ENCODE measurements around the gene DNAI4. TPM values are rescaled to one million over a fixed set of nuclear protein-coding genes. Genes with fewer than 3 reads are reported as not detected.
"Not testable (repeated sequence)": the region's sequence is repeated elsewhere in the genome, so short reads cannot be mapped to it uniquely, and the experiment has no call there.

Gene DNAI4
- total RNA-seq, 2 donors from 2014 or later, result 1.7 to 3.0 TPM

- Mint-ChIP-seq H3K9me3 (peaks cover under 1 to 2% of the 10 kb centered on the region in 2 donors), H3K36me3 (no peaks in the 10 kb centered on the region), H3K27ac (no peak overlapping the region)
- ATAC-seq (no peak), DNase-seq (ENCODE audit: low spot score in 2 of 2) (no peak)
Measured at GRCh38 chr1:66873111-66873510, 51.5 kb downstream of the DNAI4 start.

GRCh38 chr1:66872024-66872423 is 52.6 kb downstream of the DNAI4 start:
- not testable (repeated sequence) for H3K27ac Mint-ChIP-seq; DNase-seq (ENCODE audit: low spot score in 2 of 2); H3K9me3 Mint-ChIP-seq; ATAC-seq; H3K36me3 Mint-ChIP-seq

GRCh38 chr1:66867501-66867900 is 57.2 kb downstream of the DNAI4 start:
- no peaks in the 10 kb centered on the region for H3K9me3 Mint-ChIP-seq
- DNase-seq (ENCODE audit: low spot score in 2 of 2) (no peak), ATAC-seq (no peak)
- no peak overlapping the region for H3K27ac Mint-ChIP-seq
- H3K36me3 Mint-ChIP-seq, result no peaks in the 10 kb centered on the region

DNA sequence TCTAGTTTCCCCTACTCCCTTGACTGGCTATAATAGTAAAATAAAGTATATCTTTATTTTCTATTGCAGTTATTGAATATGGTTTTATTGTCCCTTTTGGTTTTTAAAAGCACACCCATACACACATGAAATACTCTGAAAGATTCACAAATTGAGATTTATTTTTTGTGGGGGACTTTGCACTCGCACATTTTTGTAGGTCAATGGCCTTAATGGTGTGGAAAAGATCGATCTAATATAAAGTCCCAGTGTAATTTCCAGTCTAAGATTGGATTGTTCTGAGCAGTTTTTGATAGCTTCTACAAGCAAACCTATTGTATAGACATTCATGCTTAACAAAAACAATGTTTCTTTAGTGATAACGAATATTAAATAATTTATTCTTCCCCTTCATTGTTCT is 64.1 kb downstream of the DNAI4 start:
- DNase-seq (ENCODE audit: low spot score in 2 of 2) (no peak), ATAC-seq (no peak)
- Mint-ChIP-seq H3K27ac (no peak overlapping the region), H3K36me3 (no peaks in the 10 kb centered on the region), H3K9me3 (no peaks in the 10 kb centered on the region)

DNA sequence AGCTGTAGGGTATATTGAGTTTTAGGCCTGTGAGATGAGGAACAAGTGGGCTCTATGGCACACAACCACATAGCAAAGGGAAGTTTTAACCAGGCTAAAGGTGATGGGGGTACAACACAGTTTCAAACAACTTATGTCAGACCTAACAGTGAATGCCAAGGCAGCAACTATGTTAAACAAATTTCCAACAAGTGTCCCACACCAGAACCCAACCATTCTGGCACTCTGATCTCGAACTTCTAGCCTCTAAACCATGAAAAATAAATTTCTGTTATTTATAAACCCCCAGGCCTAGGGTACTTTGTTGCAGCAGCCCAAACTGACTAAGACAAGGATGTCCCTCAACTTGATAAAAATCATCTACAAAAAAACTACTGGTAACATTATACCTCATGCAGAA is 71.3 kb downstream of the DNAI4 start:
- Mint-ChIP-seq H3K27ac (no peak overlapping the region), H3K36me3 (peaks cover 6% of the 10 kb centered on the region in 2 donors), H3K9me3 (peaks cover 11 to 13% of the 10 kb centered on the region in 2 donors)
- ATAC-seq, result no peak
- no peak for DNase-seq (ENCODE audit: low spot score in 2 of 2)

DNA sequence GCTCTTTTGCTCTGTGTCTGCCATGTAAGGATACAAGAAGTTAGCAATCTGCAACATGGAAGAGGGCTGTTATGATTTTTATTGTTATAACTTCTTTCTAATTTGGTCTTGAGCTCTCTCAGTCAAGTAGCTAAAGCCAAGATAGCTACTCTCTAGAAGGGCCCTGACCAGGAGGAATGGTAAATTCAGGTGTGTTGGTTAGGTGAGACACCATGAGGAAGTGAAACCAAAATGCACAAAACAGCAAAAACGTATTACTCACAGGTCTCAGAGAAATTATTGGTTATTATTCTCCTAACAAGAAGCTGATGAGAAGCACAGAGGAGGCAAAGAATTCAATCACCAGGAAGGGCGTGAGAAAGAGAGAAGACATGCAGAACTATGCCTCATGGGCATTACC is 71.8 kb downstream of the DNAI4 start:
- Mint-ChIP-seq H3K9me3 (peaks cover 11 to 13% of the 10 kb centered on the region in 2 donors), H3K27ac (no peak overlapping the region), H3K36me3 (peaks cover 6% of the 10 kb centered on the region in 2 donors)
- ATAC-seq (no peak), DNase-seq (ENCODE audit: low spot score in 2 of 2) (no peak)

DNA sequence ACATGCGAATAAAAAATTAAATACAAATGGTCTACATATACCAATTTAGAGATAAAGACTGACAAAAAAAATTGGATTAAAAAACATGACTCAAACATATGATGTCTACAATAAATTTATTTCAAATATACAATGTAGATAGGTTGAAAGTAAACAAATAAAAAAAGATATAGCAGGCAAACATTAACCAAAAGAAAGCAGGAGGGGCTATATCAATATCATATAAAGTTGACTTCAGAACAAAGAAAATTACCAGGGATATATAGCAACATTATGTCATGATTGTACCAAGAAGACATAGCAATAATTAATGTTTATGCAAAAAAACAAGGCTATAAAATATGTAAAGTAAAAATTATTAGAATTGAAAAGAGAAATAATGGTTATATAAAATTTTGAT is 73.7 kb downstream of the DNAI4 start:
- Mint-ChIP-seq H3K9me3 (peaks cover 11 to 13% of the 10 kb centered on the region in 2 donors), H3K36me3 (peaks cover 6% of the 10 kb centered on the region in 2 donors), H3K27ac (no peak overlapping the region)
- DNase-seq (ENCODE audit: low spot score in 2 of 2) (no peak), ATAC-seq (no peak)

- DNase-seq (ENCODE audit: low spot score in 2 of 2) (no peak), ATAC-seq (no peak)
- H3K36me3 Mint-ChIP-seq, result peaks cover 6% of the 10 kb centered on the region in 2 donors
- H3K9me3 Mint-ChIP-seq, result peaks cover 11 to 13% of the 10 kb centered on the region in 2 donors
- no peak overlapping the region for H3K27ac Mint-ChIP-seq
Measured at GRCh38 chr1:66848193-66848592, 76.5 kb downstream of the DNAI4 start.

DNA sequence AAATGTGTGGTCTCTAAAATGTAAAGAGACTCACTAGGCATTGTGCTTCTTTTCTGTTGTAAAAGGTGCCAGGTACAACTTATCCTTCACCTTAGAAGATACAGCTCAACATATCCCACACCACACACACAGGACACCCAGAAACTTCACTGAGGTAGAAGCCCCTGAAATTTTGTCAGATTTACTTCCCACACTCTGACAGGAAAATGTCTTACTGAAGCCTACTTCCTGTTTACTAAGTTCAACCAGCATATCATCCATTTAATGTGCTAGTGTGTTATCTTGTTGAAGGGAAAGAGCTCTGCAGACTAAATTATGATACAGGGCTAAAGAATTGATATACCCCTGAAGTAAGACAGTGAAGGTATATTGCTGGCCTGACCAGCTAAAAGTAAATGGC is 83.7 kb downstream of the DNAI4 start:
- DNase-seq (ENCODE audit: low spot score in 2 of 2) (no peak), ATAC-seq (no peak)
- Mint-ChIP-seq H3K36me3 (no peaks in the 10 kb centered on the region), H3K9me3 (peaks cover 0 to 5% of the 10 kb centered on the region in 2 donors), H3K27ac (peak overlapping the region; percentile 19 to 35)

GRCh38 chr1:66834926-66835325 is 89.7 kb downstream of the DNAI4 start:
- DNase-seq (ENCODE audit: low spot score in 2 of 2) (no peak), ATAC-seq (no peak)
- Mint-ChIP-seq H3K36me3 (no peaks in the 10 kb centered on the region), H3K27ac (no peak overlapping the region), H3K9me3 (no peaks in the 10 kb centered on the region)

DNA sequence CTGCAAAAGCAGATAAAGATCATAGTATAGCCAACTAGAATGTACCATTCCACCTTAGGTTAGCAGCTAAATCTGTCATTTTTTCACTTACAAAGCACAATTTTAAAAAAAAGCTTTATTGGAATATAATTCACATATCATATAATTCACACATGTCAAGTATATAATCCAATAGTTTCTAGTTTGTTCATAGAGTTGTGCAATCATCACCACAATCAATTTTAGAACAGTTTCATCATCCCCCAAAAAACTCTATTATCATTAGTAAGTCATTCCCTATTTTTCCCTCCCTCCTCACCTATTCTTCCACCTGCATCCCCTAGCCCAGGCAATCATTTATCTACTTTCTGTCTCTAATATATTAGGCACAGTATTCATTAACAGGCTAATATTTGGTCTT is 91.5 kb downstream of the DNAI4 start:
- DNase-seq (ENCODE audit: low spot score in 2 of 2) (no peak), ATAC-seq (no peak)
- no peaks in the 10 kb centered on the region for H3K36me3 Mint-ChIP-seq
- no peak overlapping the region for H3K27ac Mint-ChIP-seq
- H3K9me3 Mint-ChIP-seq, result no peaks in the 10 kb centered on the region

GRCh38 chr1:66831529-66832239 is 93.0 kb downstream of the DNAI4 start:
- DNase-seq (ENCODE audit: low spot score in 2 of 2), result no peak
- Mint-ChIP-seq H3K9me3 (no peaks in the 10 kb centered on the region), H3K27ac (no peak overlapping the region), H3K36me3 (no peaks in the 10 kb centered on the region)
- no peak for ATAC-seq

GRCh38 chr1:66824771-66825170 is 99.9 kb downstream of the DNAI4 start:
- Mint-ChIP-seq H3K9me3 (no peaks in the 10 kb centered on the region), H3K27ac (no peak overlapping the region), H3K36me3 (no peaks in the 10 kb centered on the region)
- no peak for DNase-seq (ENCODE audit: low spot score in 2 of 2)
- no peak for ATAC-seq

DNA sequence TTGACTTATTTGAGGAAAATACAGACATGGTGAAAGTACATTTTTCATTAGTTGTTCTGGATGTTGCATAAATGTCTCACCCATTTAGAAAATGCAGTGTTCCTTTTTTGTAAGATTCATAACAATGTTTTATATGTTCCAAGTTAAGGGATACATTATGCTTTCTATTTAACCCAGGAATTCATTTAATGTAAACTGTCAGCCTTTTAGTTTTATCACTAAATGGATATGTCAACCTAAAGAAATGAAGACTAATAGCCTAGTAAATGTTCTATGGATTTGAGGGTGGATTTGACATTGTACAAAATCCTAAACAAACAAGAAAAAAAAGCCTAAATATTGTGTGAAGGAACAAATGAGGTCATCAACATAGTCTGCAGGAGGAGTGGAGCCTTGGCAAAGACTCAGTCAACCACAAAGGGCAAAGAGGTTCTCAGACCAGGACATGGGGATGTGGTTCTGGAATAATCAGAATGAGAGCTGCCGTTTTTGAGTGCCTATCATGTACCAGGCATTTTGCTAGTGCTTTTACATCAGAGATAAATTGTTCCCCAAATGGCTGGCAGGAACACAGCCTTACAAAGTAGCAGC is 114.8 kb downstream of the DNAI4 start:
- ATAC-seq, result no peak
- no peaks in the 10 kb centered on the region for H3K9me3 Mint-ChIP-seq
- H3K27ac Mint-ChIP-seq, result no peak overlapping the region
- DNase-seq (ENCODE audit: low spot score in 2 of 2), result no peak
- H3K36me3 Mint-ChIP-seq, result no peaks in the 10 kb centered on the region

DNA sequence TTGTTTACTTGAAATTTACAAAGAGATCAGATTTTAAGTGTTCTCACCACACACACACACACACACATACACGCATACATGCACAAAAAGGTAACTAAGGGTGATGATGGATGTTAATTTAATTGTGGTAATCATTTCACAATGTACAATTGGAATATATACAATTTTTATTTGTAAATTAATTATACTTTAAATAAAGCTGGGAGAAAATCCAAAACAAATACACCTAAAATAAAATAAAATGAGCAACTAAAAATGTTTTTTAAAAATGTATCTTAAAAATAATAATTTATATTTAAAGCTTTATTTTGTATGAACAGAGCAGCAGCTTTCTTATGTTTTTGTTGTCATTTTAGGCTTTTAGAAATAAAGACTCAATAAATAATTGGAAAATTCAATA is 115.4 kb downstream of the DNAI4 start:
- H3K9me3 Mint-ChIP-seq, result no peaks in the 10 kb centered on the region
- H3K36me3 Mint-ChIP-seq, result no peaks in the 10 kb centered on the region
- no peak for DNase-seq (ENCODE audit: low spot score in 2 of 2)

GRCh38 chr1:66795839-66796238 is 128.8 kb downstream of the DNAI4 start:
- not testable (repeated sequence) for H3K36me3 Mint-ChIP-seq; DNase-seq (ENCODE audit: low spot score in 2 of 2); ATAC-seq; H3K9me3 Mint-ChIP-seq; H3K27ac Mint-ChIP-seq

More for the DNA sequence above, 115.4 kb downstream of the DNAI4 start:
- no peak overlapping the region for H3K27ac Mint-ChIP-seq
- ATAC-seq, result no peak

GRCh38 chr1:66791621-66792610 is 132.7 kb downstream of the DNAI4 start:
- Mint-ChIP-seq H3K36me3 (no peaks in the 10 kb centered on the region), H3K27ac (no peak overlapping the region), H3K9me3 (no peaks in the 10 kb centered on the region)
- no peak for DNase-seq (ENCODE audit: low spot score in 2 of 2)
- no peak for ATAC-seq
